ENCODE data around the gene MUC6.

Gene MUC6

DNA sequence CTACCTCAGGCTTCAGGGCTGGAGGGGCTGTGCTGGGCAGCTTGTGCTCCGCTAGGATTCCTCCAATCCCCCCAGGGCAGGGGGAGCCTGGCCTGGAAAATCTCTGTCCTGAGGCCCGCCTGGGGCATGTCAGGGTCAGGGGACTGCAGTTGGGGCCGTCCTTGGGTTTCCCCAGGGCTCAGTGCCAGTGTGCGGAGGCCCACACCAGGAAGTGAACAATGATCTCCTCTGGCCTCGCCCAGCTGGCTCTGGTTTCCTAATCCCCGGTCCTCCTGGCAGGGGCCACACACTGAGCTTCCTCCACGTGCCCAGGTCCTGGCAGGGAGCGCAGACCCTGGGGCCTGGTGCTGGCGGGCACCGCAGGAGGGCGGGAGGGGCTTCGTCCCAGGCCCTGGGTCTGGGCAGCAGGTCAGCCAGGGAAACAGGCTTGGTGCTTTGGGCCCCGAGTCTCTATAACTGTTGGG lies 36.8 kb upstream of the MUC6 start:
- no peak for DNase-seq (ENCODE audit: low read depth, low spot score)

DNA sequence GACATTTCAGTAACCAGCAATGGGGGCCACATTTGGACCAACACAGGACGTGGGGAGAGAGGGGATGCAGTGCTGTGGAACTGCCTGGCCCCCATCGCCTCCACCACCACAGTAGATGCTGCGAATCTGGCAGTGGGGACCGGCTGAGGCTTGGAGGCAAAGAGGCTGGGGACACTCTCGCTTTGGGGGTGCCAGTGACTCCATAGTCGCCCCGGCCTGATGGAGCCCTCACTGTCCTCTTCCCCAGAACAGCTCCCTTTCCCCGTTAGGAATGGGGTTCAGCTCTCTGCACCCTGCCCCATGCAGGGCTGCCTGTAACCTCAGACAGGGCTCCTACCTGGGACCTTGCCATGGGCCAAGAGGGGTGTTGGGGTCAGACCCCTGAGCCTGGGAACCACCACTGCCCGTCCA lies 36.3 kb upstream of the MUC6 start:
- DNase-seq (ENCODE audit: low read depth, low spot score) = no peak

DNA sequence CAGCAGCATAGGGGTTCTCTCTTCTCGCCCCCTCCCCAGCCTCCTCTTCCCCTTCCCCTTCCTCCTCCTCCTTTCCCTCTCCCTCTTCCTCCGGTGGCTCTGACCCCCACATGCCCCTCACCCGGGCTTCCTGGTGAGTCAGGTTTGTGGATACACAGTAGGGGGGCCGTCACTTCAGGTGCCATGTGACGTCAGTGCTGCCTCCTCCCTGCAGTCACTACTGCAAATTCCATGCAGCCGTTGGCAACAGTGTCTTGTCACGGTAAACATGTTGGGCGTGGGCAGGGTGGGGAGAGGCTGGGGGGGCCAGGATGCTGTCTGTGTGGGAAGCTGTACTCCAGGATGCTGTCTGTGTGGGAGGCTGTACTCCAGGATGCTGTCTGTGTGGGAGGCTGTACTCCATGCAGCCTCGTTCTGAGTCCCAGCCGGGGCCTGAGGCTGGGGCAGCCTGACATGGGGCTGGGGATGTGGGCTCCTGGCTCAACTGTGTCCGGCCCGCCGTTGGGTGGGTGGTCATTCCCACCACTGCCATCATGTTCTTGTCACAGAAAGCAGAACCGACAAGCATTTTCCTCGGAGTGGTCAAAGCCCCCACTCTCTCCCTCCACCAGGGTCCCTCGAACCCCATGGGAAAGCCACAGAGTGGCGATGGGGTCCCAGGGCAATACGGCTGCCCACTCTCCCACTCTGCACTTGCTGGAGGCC lies 35.8 kb upstream of the MUC6 start:
- DNase-seq (ENCODE audit: low read depth, low spot score) = no peak

DNA sequence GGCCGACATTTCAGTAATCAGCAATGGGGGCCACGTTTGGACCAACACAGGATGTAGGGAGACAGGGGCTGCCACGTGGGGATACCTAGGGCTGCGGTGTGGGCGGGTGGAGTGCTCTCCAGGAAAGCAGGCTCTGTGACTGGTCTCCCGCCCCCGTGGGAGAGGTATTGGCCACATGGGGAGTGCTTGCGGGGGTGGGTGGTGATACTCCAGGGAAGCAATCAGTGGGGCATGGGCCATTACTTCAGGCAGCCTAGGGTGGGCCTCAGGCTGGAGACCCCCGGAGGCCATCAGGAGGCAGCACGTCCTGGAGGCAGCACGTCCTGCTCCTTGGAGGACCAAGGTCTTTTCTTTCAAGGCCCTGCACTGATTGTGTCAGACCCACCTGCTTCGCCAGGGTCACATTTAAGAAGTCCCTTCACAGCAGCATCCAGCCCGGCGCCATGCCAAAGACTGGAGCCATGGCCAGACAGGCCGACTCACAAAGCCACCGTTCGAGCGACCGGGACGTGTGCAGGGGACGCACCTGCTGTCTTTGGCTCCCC lies 35.1 kb upstream of the MUC6 start:
- DNase-seq (ENCODE audit: low read depth, low spot score) = no peak

DNA sequence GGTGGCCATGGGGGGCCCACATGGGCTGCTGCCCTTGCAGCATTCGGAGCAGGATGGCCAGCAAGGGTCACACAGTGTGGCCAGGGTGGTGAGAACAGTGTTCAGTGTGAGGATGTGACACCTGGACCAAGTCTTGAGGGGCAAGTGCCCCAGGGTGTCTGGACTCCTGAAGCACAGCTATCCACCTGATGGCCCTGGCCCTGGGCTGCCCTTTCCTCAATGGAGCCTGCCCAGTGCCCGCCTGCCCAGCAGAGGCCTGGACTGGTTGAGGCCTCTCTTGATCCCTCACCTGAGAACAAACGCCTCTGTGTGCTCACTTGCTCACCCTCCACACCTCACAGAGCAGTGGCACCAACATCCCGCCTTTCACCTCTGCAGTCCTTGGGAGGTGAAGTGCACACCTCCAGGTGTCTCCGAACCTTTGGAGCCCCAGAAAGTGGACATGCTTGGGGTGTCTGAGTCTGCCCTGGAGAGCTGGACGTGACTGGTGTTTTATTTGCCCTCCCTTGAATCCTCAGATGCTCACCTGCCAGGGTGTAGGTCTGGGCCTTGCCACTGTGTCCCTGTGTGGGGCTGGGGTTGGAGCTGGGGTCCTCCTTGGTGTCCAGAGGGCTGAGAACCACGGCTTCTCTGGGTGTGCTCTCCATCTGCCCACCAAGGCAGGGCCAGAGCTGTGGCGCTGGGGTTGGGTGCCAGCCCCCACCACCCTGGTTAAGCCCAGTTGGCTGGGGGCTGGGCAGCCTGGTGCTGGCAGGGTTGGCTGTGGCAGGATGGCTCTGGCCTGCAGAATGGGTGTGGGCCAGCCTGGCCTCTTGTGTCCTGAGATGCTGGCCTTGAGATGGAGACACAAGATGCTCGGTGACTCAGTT lies 34.3 kb upstream of the MUC6 start:
- no peak for DNase-seq (ENCODE audit: low read depth, low spot score)

DNA sequence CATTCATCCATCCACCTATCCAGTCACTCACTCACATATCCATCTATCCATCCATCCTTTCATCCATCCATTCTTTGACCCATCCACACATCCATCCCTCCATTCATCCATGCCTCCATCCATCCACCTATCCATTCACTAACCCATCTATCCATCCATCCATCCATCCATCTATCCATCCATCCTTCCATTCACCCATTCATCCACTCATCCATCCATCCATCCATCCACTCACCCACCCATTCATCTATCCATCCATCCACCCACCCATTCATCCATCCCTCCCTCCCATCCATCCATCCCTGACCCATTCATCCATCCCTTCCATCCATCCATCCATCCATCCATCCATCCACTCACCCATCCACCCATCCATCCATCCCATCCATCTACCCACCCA lies 33.2 kb upstream of the MUC6 start:
- no peak for DNase-seq (ENCODE audit: low read depth, low spot score)

DNA sequence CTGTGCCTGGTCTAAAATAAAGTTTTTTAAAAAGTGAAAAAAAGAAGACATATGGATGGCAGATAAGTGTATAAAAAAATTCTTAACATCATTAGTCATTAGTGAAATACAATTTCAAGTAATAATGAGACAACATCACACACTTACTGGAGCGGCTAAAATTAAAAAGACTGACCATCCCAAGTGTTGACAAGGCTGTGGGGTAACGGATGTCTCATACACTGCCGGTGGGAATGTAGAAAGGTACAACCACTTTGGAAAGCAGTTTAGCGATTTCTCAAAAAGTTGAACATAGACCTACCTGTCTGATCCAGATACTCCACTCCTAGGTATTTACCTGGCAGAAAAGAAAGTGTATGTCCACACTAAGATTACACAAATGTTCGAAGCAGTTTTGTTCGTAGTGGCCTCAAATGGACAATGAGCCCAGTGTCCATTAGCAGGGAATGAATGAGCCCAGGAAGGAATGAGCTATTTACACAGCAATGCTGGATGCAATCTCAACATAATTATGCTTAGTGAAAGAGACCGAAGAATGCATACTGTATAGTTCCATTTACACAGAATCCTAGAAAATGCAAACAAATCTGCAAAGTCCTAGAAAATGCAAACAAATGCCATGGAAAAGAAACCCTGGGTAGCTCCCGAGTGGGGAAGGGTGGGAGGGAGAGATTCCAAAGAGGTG lies 31.4 kb upstream of the MUC6 start:
- no peak for DNase-seq (ENCODE audit: low read depth, low spot score)

DNA sequence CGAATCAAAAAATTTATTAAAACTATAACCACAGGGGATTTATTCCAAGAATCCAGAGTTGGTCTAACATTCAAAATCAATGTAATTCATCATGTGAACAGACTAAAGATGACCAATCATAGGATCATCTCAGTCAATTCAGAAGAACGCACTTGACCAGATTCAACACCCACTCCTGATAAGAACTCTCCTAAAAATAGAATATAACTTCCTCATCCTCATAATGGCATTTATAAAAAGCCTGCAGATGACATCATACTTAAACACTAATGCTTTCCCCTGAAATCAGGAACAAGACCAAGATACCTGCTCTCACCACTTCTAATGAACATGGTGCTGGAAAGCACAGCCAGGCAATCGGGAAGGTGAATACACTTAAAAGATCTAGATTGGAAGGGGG lies 27.6 kb upstream of the MUC6 start:
- no peak for DNase-seq (ENCODE audit: low read depth, low spot score)

DNA sequence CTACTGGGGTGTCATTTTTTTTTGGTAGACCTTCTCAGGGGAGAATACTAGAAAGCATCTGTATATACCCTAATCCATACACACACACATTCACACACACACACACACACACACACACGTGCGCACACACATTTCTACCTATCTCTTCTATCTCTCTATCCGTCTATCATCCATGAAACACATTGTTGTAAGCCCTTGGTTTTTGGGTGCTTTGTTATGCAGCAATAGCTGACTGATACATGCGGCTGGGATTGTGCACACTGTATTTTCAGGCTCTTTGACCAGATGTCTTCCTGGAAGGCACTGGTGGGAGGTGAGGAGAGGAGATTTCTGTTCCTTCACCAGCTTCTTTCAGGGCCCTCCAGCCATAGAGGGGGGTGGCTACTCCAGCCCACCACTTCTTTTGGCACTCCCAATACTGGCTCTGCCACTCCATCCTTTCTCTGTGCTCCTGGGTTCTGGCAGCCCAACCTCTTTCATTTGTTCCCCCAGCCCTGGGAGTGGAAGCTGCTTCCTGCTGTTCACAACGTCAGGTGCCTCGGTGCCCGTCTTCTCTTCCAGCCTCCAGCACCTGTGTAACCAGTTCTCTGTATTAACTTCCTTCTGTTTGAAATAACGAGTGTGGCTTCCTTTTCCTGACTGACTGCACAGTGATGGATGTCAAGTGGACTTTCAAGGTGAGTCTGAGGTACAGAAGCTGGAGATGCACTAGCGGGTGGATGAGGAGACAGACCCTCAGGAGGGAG lies 25.7 kb upstream of the MUC6 start:
- no peak for DNase-seq (ENCODE audit: low read depth, low spot score)

DNA sequence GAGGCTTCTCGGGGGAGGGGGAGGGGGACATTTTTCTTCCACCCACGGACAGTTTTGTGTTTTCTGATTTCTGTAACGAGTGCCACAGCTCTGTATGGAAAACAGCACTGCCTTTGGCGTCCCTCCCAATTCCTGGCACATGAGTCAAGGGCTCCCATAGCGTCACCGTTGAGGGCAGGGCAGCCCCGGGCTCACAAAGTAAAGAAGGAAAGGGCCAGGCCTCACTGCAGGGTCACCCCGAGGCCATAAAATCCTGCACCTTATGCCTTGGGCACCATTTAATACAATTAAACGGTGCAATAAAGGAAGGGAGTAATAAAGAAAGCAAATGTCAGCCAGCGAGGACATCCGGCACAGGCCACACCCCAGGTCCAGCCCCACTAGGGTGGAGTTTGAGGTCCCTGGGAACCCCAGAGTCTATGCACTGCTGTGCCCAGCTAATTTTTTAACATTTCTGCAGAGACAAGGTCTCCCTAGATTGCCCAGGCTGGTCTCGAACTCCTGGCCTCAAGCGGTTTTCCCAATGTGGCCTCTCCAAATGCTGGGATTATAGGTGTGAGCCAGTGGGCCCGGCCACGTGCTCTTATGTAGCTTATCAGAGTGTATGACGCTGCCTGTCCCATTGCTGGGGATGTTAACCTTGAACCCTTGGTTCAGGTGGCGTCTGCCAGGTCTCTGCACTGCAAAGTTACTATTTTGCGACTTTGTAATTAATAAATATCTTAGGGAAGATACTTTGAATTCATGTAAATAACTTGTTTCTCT lies 24.5 kb upstream of the MUC6 start:
- no peak for DNase-seq (ENCODE audit: low read depth, low spot score)

DNA sequence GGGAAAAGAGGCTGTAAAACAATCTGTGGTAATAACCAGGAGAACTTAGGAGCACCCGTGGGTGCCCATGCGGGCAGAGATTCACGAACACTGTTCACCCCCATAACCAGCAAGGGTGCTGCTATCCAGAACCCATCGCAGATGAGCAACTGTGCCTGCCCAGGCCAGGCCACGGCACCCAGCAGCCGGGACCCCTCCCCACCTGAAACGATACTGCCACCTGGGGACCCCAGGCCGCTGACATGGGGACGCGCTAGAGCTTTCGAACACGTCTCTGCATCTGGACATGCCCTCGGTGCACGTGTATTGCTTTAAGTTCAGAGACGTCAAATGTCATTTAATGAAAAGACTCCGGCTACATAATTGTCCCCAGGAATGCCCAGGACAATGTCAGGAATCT lies 23.9 kb upstream of the MUC6 start:
- DNase-seq (ENCODE audit: low read depth, low spot score) = no peak

DNA sequence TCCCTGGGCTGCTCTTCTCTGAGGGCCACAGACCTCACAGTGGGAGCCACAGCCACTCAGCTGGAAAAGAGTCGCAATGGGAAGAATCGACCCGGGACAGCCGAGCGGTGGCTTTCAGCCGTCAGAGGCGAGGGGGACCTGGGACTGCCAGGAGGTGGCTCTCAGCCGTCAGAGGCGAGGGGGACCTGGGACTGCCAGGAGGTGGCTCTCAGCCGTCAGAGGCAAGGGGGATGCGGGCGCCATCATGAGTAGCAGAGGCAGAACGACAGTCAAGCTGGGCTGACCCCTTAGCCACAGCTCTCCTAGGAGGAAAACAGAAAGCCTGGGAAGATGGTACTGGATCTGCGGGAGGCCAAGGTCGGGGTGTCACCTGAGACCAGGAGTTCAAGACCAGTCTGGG lies 23.2 kb upstream of the MUC6 start:
- no peak for DNase-seq (ENCODE audit: low read depth, low spot score)

DNA sequence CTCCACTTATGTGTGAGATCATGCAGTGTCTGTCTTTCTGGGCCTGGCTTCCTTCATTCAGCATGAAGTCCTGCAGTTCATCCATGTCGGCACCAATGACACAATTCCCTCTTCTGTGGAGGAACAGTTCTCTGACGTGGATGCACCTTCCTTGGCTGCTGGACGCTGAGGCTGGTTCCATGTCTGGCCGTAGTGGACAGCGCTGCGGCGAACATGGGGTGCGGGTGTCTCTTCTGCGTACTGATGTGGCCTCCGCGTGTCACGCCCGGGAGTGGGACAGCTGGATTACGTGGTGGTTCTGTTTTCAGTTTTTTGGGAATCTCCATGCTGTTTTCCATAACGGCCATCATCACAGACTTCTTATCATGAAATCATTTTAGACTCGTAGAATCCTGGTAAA lies 21.3 kb upstream of the MUC6 start:
- DNase-seq (ENCODE audit: low read depth, low spot score) = no peak

DNA sequence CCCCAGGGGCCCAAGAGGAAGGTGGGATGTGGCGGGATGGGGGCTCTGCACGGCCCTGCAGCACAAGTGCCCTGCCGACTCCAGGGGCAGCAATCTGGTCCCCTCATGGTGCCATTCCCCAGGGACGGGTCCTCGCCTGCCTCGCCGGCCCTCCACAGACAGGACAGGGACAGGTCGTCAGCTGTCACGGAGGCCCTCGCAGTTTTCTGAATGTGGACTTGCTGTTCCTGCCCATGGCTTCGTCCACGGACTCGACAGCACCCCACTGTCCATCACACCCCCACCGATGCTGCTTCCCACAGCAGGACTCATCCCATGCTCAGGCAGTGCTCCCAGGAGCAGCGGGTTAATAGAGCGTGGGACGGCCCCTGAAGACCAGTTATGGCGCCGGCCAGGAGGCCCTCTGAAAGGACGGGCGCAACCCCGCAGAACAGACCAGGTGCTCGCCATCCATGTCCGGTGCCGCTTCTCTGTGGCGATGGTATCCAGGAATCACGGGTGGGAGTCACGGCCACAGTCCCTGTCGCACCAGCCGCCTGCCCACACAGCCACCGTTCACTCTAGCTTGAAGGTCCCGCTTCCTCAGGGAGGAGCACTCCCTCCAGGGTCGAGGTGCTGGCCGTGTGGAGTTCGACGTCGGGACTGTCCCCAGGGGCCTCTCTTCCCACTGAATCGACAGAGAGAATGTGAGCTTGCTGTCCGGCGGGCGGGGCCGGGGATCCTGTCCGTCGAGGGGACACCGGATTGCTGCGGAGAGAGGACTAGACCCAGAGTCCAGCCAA lies 19.7 kb upstream of the MUC6 start:
- no peak for DNase-seq (ENCODE audit: low read depth, low spot score)

DNA sequence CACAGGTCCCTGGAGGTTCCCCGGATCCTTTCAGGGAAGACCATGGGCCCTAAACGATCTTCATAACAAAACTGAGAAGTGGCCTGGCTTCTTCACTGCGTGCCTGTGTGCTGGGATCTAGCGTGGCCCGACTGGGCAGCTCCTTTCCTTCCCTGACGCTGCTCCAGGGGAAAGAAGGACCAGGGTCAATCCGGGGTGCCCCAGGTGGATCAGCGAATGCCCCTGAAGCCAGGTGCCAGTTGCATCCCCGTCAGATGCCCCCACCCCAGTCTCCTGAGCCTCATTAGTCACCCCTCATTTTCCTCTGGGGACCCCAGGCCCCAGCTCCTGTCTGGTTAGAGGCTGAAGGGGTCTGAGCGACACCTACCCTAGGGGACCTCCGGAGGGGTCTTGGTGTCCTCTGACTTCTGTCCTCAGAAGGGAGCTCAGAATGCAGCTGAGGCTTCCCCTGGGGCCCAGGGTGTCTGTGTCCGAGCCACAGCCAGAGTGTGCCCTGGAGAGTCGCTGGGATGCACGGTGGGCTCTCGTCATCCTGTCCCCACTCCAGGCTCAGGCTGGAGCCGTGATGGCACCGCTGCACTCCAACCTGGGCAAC lies 18.7 kb upstream of the MUC6 start:
- DNase-seq (ENCODE audit: low read depth, low spot score) = no peak

DNA sequence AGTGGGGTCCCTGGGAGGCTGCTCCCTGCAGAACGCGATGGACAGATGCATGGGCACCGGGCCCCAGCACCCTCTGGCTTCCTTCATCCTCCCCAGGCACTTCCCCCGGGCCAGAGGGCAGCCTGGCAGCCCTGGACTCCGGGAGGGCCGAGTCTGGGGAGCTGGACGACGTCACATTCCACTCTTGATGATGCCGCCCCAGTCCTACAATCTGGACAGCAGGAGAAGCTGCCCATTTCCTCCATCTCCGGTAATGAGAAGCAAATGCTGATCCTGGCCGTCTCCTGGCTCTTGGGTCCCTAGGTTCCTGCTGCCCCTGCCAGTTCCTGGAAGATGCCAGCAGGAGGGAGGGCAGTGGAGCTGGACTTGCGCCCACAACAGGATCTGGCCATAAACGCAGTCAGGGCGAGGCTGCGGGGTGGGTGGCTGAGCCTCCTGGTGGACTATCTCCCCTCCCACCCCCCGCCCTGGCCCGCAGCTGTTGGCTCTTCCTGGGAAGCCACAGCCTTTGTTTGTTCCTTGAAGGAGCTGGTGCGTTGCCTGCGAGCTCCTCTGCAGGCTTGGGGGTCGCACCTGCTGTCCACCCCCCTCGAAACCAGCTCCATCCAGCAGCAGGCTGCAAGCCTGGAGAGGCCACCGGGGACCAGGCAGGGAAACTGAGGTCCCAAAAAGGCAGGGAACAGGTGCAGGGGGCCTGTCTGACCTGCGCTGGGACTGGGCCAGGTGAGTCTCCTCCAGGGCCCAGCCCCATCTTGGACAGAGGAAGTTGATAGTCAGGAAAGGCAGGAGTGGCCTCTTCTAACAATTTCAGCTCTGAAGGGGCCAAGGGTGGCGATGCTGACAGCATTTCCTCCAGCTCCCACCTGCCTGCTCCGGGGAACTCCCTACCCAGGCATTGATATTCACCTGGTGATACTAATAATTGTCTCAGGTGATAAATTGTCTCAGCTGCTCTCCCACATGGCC lies 17.9 kb upstream of the MUC6 start:
- no peak for DNase-seq (ENCODE audit: low read depth, low spot score)

DNA sequence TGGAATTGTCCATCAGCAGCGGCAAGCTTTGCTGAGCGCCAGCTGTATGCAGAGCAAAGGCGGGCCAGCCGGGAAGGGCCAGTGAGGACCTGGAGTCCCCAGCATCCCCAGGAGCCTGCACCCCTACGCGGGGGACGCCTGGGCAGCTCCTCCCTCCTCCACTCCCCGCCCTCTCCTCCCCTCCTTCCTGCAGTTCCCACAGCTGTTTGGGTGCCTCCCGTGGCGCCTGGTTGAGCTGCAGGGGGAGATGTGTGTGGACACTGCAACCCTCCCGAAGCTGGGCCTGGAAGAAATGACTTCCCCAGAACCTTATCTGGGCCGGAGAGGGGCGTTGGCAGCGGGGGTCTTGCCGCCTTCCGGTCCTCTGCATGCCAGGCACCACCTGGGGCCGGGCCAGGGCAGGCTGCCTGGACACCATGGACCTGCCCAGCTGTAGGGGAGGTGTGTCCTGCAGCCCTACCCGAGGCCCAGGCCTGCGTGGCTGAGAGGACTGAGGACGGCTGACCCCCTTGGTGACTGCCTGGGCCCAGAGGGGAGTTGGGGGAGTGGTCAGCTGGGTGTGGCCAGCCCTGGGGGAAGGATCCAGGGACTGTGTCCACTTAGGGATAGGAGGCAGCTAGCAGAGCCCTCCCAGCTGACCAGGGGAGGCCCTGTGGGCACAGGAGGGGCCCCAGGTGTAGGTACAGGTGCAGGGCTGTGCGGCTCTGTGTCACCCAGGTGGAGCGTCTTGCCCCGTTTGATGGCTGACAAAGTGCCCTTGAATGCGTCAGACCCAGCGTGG lies 16.8 kb upstream of the MUC6 start:
- no peak for DNase-seq (ENCODE audit: low read depth, low spot score)

Data from brain pericyte (primary cell).